ENCODE data around the gene LSAMP. TPM values are rescaled to one million over a fixed set of nuclear protein-coding genes. Genes with fewer than 3 reads are reported as not detected.
A peak's percentile ranks its signal among the peaks of the same experiment; 100 is the strongest.

LSAMP gene
- total and polyA plus RNA-seq, 2 of the 13 experiments (the other 11 are each of a cell fraction or from before 2014, with no cell fraction given), result not detected

GRCh38 chr3:115814778-115815380, 630.4 kb downstream of the LSAMP start:
- Histone ChIP-seq H3K79me2 (ENCODE audit: insufficient read depth, low read length) (no peaks in the 10 kb centered on the region), H3K27ac (ENCODE audit: extremely low read length, insufficient read depth, low read length) (no peak overlapping the region), H3K4me1 (ENCODE audit: insufficient read depth, low read length) (peaks cover 24% of the 10 kb centered on the region), H4K20me1 (ENCODE audit: insufficient read depth, low read length) (no peaks in the 10 kb centered on the region), H3K4me3 (replicated peaks in 1 of 3; ENCODE audit: insufficient read depth in 1 of 3, low read depth in 2 of 3, low read length in 3 of 3) (peak overlapping the region in 1 of 3 experiments; percentile 6; a peak in 1 of 6 replicates), H3K9me3 (ENCODE audit: low read length) (no peaks in the 10 kb centered on the region), H3K36me3 (replicated peaks in 1 of 2; ENCODE audit: control insufficient read depth in 1 of 2, insufficient read depth in 2 of 2, low read length in 2 of 2) (no peaks in the 10 kb centered on the region), H2AFZ (ENCODE audit: low read length) (no peak overlapping the region), H3K9ac (ENCODE audit: insufficient read depth, low read depth, low read length) (no peak overlapping the region), H3K4me2 (ENCODE audit: low read depth, low read length) (peak overlapping the region; percentile 42), H3K27me3 (ENCODE audit: control insufficient read depth in 1 of 2, insufficient read depth in 2 of 2, low read length in 2 of 2) (no peaks in the 10 kb centered on the region)
- in situ Hi-C loops (cut with HindIII; ENCODE audit: extremely low pct_ligation_motif_present, low pct_unique_long_range_greater_than_20kb), result loop anchor here (5.0 to 10.0 kb wide), 3 partner anchors 123 to 720 kb away; no protein-coding TSS in a partner anchor
- POLR2A ChIA-PET, result interaction anchor here (1.0 kb wide), 1 partner anchor 31 kb away, joined by 4 read pairs; no protein-coding TSS in a partner anchor
- FAIRE-seq, result peak; percentile 87
- CTCF ChIA-PET (ENCODE audit: low intra/inter-chr PET ratio, low total read pairs), result interaction anchor here (1.4 to 1.8 kb wide), 4 partner anchors 31 to 774 kb away, joined by 6 to 10 read pairs (median 8); no protein-coding TSS in a partner anchor
- 6% methylated on average over 8 of the region's 8 CpGs for WGBS (ENCODE audit: low lambda C conversion rate)
- BruUV-seq (replicated peaks), result no TSS peak
- DNase-seq (ENCODE audit: low spot score), result peak; percentile 70
- intact Hi-C loops (cut with micrococcal nuclease; ENCODE audit: unreplicated experiment), result loop anchor here (1.0 to 5.0 kb wide), 5 partner anchors 30 to 988 kb away; no protein-coding TSS in a partner anchor
- ATAC-seq, result peak; percentile 92
- TF ChIP-seq GATAD2A (CRISPR knock-in tag; IDR thresholded peaks at IDR 0.05), result no peak
- peak; percentile 51; the same call in 1 of the 2 replicates for TF ChIP-seq ARID3A (IDR thresholded peaks at IDR 0.05; ENCODE audit: low read depth, low read length)
- no peak for TF ChIP-seq ETV6 (CRISPR knock-in tag; conservative IDR thresholded peaks at IDR 0.05)
- 0 out of 2 replicates have a peak, but pooled peaks have one; percentile 36 for TF ChIP-seq RXRB (CRISPR knock-in tag; IDR thresholded peaks at IDR 0.05; ENCODE audit: borderline replicate concordance)
- no peak for TF ChIP-seq NR2F6 (IDR thresholded peaks at IDR 0.05)
- TF ChIP-seq NR2F6 (CRISPR knock-in tag; IDR thresholded peaks at IDR 0.05), result no peak
- 0 out of 2 replicates have a peak, but pooled peaks have one; percentile 36 for TF ChIP-seq KDM3A (CRISPR knock-in tag; IDR thresholded peaks at IDR 0.05; ENCODE audit: low read depth)
- TF ChIP-seq HNF4A (CRISPR knock-in tag; IDR thresholded peaks at IDR 0.05), result no peak
- TF ChIP-seq ZNF225 (CRISPR knock-in tag; IDR thresholded peaks at IDR 0.05), result no peak
- TF ChIP-seq ARID5B (CRISPR knock-in tag; IDR thresholded peaks at IDR 0.05), result peak; percentile 45; the same call in 1 of the 2 replicates
- peak; percentile 89 for TF ChIP-seq CTCF (CRISPR knock-in tag; IDR thresholded peaks at IDR 0.05)
- 0 out of 2 replicates have a peak, but pooled peaks have one; percentile 20 for TF ChIP-seq THAP11 (CRISPR knock-in tag; IDR thresholded peaks at IDR 0.05)
- peak; percentile 41 to 61; a peak in 1 of 4 replicates for TF ChIP-seq HMGXB4 (CRISPR knock-in tag; IDR thresholded peaks at IDR 0.05; ENCODE audit: borderline replicate concordance in 1 of 2, low read depth in 1 of 2)

Measured in HepG2 (cell line).